Measurements from ENCODE around the gene POU2F2.
A peak's percentile ranks its signal among the peaks of the same experiment; 100 is the strongest.

GRCh38 chr19:42092350-42092749 lies 39.9 kb downstream of the POU2F2 start:
- TF ChIP-seq CTCF (IDR thresholded peaks at IDR 0.05) (peak in 3 of 7 experiments; percentile 12 to 21 (median 16)), POLR2AphosphoS5 (IDR thresholded peaks at IDR 0.05) (no peak)

Measured in stomach (tissue), 4 donors.